ENCODE measurements around the gene RGP1. TPM values are rescaled to one million over a fixed set of nuclear protein-coding genes. Genes with fewer than 3 reads are reported as not detected.
A peak's percentile ranks its signal among the peaks of the same experiment; 100 is the strongest.

Gene RGP1
- total RNA-seq, 3 donors from 2014 or later = 46.5 to 55.7 (median 55.7) TPM

GRCh38 chr9:35792826-35793225 lies 43.7 kb downstream of the RGP1 start:
- no peaks in the 10 kb centered on the region for H3K9me3 ChIP-seq
- H3K4me1 ChIP-seq (ENCODE audit: low read depth) = no peaks in the 10 kb centered on the region
- DNase-seq = no peak
- intact Hi-C loops (cut with DNase I, micrococcal nuclease) = loop anchor here in 1 of 2 donors (5.0 kb wide), 1 partner anchor 89 kb away; no protein-coding TSS in a partner anchor
- ATAC-seq = no peak
- H3K36me3 ChIP-seq (ENCODE audit: low read depth) = no peaks in the 10 kb centered on the region
- H3K4me3 ChIP-seq = no peak overlapping the region
- TF ChIP-seq CTCF (IDR thresholded peaks at IDR 0.05) = no peak

GRCh38 chr9:35793461-35793860 lies 44.4 kb downstream of the RGP1 start:
- no peak overlapping the region for H3K4me3 ChIP-seq
- H3K9me3 ChIP-seq = no peaks in the 10 kb centered on the region
- TF ChIP-seq CTCF (IDR thresholded peaks at IDR 0.05) = no peak
- H3K4me1 ChIP-seq (ENCODE audit: low read depth) = no peaks in the 10 kb centered on the region
- intact Hi-C loops (cut with DNase I, micrococcal nuclease) = loop anchor here in 1 of 2 donors (5.0 kb wide), 1 partner anchor 89 kb away; no protein-coding TSS in a partner anchor
- DNase-seq = no peak
- H3K36me3 ChIP-seq (ENCODE audit: low read depth) = no peaks in the 10 kb centered on the region
- ATAC-seq = no peak

- no peak for TF ChIP-seq CTCF (IDR thresholded peaks at IDR 0.05)
- no peaks in the 10 kb centered on the region for H3K4me1 ChIP-seq (ENCODE audit: low read depth)
- H3K36me3 ChIP-seq (ENCODE audit: low read depth) = no peaks in the 10 kb centered on the region
- ATAC-seq (peak; percentile 38), DNase-seq (no peak)
- intact Hi-C loops (cut with DNase I, micrococcal nuclease) = no loop called here
- no peaks in the 10 kb centered on the region for H3K9me3 ChIP-seq
- no peak overlapping the region for H3K4me3 ChIP-seq
Observed at GRCh38 chr9:35795695-35796094, 46.6 kb downstream of the RGP1 start.

GRCh38 chr9:35797311-35798109 lies 48.4 kb downstream of the RGP1 start:
- H3K4me3 ChIP-seq = no peak overlapping the region
- no peaks in the 10 kb centered on the region for H3K9me3 ChIP-seq
- no peak for TF ChIP-seq CTCF (IDR thresholded peaks at IDR 0.05)
- ATAC-seq (no peak), DNase-seq (no peak)
- no peaks in the 10 kb centered on the region for H3K36me3 ChIP-seq (ENCODE audit: low read depth)
- no peaks in the 10 kb centered on the region for H3K4me1 ChIP-seq (ENCODE audit: low read depth)
- intact Hi-C loops (cut with DNase I, micrococcal nuclease) = no loop called here

- TF ChIP-seq CTCF (IDR thresholded peaks at IDR 0.05) = no peak
- no peak overlapping the region for H3K4me3 ChIP-seq
- DNase-seq = no peak
- intact Hi-C loops (cut with DNase I, micrococcal nuclease) = no loop called here
- H3K4me1 ChIP-seq (ENCODE audit: low read depth) = no peaks in the 10 kb centered on the region
- no peaks in the 10 kb centered on the region for H3K9me3 ChIP-seq
- peak; percentile 56 for ATAC-seq
- no peaks in the 10 kb centered on the region for H3K36me3 ChIP-seq (ENCODE audit: low read depth)
Observed at GRCh38 chr9:35798658-35799374, 49.7 kb downstream of the RGP1 start.
